NAMALWA (cell line): Measurements from ENCODE around the gene ENTHD1.
A peak's percentile ranks its signal among the peaks of the same experiment; 100 is the strongest.

ENCODE experiments used
- DNase-seq: peaks from one replicate; pipeline ENCODE4 v3.0.0-alpha.2; 2015; ENCODE audit warnings: low spot score

ENTHD1 gene, protein sequence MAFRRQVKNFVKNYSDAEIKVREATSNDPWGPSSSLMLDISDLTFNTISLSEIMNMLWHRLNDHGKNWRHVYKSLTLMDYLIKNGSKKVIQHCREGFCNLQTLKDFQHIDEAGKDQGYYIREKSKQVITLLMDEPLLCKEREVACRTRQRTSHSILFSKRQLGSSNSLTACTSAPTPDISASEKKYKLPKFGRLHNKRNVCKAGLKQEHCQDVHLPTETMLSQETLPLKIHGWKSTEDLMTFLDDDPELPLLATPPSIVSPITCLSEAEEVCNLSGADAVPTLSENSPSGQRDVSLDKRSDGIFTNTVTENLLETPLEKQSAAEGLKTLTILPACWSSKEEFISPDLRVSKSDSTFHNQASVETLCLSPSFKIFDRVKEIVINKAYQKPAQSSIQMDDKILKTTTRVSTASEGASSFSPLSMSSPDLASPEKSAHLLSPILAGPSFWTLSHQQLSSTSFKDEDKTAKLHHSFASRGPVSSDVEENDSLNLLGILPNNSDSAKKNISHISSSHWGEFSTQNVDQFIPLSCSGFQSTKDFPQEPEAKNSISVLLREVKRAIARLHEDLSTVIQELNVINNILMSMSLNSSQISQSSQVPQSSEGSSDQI

DNA sequence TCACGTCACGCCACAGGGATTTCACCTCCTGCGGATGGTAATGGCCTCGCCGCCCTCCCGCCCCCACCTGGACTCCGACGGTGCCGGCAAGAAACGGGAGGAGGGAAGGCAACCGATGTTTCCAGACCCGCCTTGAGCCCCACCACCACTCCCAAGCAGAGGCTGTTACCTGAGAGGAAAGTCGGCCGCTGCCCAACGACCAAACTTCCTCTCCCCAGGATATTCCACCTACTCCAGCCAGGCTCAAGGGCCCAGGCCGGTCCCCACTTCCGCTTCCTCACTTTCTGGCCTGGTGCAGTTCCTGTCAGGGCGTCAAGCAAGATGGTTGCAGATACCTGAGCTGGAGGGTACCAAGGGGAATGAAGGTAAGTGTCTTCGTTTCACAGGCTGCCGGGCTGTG, at the start of gene ENTHD1:
ENTHD1 (minus strand) TSS at position 235 of the 400 bp plus-strand sequence. CDS start 6,012 bp downstream, outside the sequence.
- no peak for DNase-seq

DNA sequence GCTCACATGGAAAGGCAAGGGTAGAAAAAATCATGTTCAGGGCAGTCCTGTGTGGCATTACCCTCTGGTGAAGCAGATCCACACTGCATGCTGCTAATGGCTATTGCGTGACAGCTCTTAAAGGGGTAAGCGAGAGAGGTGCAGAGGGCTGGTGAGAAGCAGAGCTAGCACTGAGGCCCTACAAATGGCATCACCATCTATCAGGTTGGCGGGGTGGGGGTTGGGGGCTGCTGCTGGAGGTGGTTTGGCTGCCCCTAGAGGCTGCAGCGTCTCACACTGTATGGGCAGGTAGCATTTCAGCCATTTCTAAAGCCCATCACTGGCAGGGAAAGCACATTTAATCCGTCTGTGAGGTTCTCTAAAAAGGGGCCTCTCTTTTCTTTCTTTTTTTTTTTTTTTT, 49.8 kb upstream of the ENTHD1 start:
- peak; percentile 26 for DNase-seq

DNA sequence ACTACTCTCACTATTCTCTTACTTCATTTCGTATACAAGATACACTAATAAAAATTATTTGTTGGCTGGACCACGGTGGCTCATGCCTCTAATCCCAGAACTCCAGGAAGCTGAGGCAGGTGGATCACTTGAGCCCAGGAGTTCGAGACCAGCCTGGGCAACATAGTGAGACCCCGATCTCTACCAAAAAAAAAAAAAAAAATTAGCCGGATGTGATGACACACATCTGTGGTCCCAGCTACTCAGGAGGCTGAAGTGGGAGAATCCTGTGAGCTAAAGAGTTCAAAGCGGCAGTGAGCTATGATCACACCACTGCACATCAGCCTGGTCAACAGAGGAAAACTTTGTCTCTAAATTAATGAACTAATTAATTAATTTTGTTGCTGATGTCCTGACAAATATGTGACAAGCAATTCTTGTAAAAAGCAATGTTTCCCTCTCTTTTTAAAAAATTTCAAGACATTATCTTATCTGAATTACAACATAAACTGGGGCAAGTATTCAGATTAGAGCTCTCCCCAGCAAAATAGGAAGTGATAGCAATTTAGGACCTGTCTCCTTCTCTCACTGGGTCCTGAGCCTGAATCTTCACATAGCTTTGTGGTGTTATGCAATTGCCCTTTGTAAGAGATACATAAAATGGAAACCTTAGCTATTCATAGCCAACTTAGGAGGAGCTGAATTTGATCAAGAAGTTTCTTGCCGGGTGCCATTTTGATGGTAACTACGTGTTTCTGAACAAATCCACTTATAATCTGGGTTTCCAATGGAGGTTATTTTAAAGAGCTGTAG, 49.1 kb upstream of the ENTHD1 start:
- no peak for DNase-seq

DNA sequence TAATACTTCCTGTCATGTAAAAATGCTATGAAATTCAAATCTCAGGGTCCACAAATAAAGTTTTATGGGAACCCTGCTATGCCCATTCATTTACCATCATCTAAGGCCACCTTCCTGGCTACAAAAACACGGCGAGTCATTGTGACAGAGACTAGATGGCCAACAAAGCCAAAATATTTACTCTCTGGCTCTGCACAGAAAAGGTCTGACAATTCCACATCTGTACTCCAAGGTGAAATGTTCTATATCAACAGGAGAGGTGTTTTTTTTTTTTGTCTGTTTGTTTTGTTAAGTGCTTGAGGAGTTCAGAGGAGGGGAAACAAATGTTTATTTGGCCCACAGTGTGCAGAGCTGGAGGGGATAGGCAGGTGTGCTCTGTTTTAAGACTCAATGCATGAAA, 48.0 kb upstream of the ENTHD1 start:
- DNase-seq, result no peak

DNA sequence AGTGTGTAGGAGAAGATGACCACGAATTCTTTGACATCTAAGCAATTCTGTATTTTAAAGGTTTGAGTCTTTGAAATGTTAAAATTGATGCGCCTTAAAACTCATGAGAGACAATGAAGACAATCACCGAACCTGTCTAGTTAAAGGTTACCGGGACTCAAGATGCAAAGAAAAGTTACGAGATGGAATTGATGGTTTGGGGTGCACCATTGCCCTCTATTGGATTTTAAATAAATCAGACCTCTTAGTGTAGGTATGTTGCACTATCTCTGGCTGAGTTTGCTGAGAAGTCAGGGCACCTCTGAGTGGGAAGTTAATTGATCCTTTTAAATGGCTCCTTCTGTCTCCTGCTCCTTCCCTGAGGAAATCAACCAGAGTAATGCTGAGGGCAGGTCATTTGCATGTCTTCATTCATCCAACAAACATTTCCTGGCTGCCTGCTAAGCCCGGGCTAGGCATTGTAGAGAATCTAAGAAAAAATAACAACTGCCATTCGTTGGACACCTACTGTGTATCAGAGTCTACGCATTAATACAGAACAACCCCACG, 47.3 kb upstream of the ENTHD1 start:
- peak; percentile 43 for DNase-seq

DNA sequence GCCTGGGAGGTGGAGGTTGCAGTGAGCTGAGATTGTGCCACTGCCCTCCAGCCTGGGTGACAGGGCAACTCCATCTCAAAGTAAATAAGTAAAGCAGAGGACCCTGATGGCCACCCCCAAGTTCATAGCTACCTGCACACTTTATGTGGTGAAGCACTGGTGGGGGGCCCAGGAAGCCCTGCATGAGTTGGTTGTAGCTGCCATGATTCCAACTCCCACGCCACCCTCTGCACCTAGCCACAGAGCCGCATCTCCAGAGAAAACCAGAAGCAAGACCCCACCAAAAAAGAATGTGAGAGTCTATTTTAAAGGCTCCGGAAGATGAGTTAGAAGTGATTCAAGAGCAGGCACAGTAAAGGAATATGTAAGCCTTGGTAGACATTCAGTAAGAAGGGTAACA, 46.3 kb upstream of the ENTHD1 start:
- DNase-seq, result no peak

DNA sequence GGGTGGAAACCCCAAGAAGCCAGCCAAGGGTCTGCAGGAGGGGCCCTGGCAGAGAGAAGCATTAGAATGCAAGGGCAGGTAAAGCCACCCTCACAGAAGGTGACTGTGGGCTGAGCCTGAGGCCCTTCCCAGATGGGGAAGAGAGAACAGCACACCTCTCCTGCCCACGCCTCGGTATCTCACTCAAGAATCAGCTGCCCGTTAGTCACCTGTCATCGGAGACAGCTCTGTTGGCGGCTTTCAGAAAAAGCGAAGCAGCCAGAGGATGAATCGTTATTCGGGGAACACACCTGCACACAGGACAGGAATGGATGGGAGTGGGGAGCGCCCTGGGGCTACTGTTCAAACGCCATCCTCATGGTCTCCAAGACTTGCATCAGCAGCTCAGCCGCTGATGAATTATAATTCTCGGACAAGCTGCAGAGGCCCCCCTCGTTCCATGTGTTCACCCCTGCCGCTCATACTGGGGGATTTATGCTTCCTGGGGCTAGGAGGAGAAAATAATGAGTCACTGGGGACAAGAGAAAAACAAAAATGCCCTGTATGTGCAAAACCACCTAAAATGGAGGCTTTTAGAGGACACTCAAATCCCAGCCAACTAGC, 45.0 kb upstream of the ENTHD1 start:
- no peak for DNase-seq

DNA sequence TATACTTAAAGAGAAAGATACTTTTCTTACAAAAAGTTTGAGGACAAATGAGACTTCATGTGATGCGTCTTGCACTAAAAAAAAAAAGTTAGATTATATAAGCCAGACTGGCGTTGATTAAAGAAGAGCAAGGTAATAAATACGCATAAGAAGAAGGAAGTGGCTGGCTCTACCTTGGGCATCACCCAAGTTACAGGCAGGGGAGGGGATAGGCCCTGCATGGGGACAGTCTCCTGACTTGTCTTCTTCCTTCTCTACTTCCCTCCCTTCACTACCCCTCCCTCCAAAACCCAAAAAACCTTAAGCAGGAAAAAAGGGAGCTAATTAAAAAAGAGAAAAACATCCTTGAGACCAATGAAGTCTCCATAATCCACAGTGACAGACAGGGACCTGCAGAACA, 44.3 kb upstream of the ENTHD1 start:
- no peak for DNase-seq

DNA sequence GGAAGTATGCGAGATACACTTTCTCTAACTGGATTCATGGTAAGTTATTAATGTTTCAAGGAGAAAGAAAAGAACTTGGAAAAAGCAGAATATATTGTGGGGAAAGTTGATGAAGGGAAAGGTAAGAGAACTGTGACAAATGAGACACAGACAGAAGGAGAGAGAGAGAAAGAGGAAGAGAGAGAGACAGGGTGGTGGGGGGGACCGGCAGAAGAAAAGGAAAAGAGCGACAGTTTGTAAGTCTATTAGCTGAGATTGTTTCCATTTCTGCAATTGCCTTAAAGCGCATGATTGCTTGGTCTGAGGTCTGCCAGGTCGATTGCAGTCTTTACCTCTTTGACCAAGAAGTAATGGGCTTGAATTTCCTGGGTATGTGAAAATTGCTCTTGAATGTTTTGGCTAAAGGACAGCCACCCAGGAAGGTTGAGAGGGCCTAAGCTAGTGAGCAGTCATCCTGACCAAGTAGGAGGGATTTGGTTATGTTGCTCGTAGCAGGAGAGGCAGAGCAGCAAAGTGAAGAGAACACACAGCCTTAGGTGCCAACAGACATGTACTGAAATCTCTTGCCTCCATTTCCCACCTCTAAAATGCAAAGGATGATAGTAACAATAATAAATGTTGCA, 43.1 kb upstream of the ENTHD1 start:
- no peak for DNase-seq

DNA sequence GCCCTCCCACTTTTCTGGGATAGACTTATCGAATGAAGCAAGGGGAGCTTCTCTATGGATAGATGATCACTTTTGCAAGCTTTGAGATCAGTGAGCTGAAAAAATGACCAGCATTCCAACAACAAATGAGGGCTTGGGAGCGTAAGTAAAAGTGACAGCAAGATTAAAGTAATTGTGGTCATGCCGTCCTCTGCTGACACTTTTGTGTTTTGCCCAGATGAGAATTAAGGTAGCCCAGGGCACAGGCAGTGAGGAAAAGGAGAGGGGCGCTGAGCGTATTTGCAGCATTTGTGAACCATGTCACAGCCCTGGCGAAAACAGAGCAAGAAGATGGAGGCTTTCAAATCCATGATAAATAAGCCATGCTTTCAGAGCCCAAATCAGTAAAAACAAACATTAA, 42.1 kb upstream of the ENTHD1 start:
- DNase-seq, result no peak

DNA sequence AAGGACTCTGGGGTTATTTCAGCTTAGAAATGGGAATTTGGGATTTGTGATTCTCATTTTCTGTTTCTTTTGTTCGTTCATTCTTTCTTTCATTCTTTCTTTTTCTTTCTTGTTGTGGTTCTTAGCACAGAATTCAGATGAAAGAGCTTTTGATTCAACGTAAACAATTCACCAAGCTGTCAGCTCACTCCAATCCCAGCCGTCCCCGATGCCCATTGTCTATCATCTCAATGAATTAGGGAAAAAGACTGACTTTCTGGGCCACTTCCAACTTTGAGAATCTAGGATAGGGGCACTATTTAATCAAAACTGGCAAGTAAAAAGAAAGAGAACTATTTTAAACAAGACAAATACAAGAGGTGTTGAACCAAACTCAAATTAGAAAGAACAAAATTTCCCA, 41.6 kb upstream of the ENTHD1 start:
- DNase-seq, result no peak

DNA sequence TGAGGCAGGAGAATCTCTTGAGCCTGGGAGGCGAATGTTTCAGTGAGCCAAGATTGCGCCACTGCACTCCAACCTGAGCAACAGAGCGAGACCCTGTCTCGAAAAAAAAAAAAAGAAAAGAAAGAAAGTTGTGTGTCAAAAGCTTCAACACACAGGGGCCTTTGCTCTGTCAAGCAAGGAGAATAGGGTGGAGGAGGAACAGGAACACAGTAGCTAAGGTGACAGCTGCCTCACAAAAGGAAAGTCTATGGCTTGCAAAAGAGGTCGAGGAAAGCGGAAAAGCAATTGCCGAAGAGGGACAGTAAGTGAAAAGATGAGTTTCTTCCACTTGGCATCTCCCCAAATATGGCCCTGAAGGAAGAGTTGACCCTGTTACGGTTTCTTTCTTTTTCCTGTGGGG, 40.2 kb upstream of the ENTHD1 start:
- no peak for DNase-seq

DNA sequence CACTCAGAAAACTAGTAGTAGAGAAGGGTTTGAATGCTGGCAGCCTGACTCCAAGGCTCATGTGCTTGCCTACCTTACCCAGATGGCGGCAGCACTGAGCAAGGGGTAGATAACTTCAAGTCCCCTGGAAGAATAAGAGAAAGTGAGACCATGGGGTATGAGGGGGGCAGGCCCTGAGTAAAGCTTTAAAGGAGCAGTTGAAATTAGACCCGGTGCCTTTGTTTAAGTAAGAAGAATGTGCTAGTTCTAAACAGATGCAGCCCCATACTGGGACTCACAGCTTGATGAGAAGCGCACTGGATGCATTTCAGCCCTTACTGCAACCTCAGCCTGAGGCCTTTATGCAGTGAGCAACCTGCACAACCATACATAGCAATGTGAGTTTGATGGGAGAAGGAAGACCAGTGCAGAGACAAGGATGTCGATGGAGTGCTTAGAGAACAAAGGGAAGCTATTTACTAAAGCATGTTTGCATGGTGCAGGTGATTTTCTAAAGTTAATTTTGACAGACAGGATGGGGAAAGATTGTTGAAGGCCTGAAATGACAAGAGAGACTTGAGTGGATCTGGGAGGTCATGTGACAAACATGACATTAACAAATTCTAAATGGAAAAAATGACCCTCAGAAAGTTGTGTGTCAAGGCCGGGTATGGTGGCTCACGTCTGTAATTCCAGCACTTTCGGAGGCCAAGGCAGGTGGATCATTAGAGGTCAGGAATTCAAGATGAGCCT, 39.5 kb upstream of the ENTHD1 start:
- DNase-seq, result peak; percentile 75

DNA sequence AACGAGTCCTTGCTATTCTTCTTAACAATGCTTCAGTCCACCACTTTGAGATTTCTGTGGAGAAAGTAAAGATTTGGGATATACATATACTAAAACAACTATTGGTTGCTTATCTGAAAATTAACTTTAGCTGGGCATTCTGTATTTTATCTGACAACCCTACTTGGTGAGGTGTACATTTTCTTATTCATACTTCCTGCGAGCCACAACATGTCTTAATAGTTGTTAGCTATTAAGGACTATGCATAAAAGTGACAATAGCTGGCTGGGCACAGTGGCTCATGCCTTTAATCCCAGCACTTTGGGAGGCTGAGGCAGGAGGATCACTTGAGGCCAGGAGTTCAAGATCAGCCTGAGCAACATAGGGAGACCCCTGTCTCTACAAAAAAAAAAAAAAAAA, 38.6 kb upstream of the ENTHD1 start:
- no peak for DNase-seq

DNA sequence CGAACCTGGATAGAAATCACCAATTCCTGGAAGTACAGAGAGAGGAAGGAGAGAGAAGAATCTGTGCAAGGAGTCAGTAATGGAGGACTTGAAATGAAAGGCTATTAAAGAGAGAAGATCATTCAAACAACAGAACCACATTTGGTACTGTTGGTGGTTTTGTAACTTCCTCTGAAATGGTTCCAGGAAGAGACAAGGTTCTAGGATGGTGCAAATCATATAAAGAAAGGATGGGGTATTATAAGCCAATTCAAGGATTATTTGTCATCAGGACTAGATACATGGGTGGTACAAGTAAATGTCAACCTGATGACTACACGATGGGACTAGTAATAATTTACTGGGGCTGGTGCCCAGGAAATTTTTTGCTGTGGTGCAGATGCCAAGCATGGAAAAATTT, 37.7 kb upstream of the ENTHD1 start:
- DNase-seq, result no peak

DNA sequence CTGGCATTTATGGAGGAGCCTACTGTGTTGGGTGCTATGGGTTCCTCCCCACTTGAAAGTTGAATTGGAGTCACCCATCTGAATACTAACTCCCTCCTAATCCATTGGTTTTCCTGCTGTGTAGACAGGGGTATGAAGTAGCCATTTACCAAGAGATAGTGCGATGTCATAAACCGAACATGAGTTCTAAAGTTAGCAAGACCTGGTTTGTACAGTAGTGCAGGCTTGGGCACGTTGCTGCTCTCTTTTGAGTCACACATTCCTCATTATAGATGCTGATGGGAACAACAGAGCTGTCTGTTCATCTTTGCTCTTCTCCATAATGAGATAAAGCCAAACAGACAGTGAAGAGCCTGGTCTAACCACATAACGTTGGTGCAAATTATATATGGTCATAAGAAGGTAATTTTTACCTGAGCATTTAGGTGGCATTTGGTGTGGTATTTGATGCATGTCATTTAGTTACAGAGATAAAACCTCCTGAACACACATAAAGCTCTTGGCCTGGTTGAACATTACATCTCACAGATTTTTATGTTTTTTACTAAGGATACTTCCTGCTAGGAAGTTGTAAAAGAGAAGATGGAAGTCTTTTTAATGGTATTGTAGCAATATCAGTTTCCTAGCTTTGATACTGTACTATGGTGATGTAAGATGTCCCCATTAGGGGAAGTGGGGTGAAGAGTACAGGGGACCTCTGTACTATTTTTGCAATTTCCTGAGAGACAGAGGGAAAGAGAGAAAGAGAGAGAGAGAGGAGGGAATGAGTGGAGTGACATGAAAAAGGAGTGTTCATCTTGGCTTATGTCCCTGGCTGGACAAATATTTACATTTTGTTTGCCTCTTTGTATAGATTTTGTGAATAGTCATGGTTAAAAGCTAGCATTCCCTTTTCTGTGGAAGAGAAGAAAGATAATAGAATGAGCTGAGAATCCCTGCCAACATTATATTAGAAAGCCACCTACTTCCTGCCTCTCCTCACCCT, 35.3 kb upstream of the ENTHD1 start:
- DNase-seq, result no peak

DNA sequence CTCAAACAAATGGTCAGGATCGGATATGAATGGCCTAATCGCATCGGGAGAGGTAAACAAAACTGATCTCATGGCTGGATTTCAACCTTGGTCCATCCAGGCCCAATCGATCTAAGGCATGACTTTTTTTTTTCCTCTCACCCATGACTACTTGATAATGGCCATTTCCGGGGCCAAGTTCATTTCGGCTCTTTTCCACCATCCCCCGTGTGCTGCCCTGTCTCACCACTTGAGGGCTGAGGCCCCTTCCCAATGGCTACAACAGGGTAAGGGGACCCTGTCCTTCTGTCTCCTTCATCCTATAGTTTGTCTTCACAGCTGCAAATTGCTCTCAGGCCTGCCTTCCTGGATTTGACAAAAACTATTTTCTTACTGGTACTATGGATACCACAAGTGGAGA, 34.0 kb upstream of the ENTHD1 start:
- DNase-seq, result no peak

DNA sequence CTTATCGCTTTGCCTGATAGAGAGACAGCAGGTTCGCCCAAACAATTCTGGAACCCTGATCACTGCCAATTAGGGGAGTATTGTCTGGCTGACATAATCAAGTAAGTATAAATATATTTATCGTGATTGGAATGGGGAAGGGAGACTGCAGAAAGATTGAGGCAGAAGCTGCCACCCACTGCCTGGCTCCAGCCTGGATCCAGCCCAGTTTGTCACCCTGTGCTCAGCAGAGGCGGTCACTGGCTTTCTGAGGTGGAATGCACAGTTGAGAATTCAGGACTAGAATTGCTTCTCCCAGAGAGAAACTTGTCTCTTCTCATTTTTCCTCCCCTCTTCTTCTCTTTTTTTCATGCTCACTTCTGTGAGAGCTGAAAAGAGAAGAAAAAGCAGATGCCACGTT, 33.2 kb upstream of the ENTHD1 start:
- no peak for DNase-seq

DNA sequence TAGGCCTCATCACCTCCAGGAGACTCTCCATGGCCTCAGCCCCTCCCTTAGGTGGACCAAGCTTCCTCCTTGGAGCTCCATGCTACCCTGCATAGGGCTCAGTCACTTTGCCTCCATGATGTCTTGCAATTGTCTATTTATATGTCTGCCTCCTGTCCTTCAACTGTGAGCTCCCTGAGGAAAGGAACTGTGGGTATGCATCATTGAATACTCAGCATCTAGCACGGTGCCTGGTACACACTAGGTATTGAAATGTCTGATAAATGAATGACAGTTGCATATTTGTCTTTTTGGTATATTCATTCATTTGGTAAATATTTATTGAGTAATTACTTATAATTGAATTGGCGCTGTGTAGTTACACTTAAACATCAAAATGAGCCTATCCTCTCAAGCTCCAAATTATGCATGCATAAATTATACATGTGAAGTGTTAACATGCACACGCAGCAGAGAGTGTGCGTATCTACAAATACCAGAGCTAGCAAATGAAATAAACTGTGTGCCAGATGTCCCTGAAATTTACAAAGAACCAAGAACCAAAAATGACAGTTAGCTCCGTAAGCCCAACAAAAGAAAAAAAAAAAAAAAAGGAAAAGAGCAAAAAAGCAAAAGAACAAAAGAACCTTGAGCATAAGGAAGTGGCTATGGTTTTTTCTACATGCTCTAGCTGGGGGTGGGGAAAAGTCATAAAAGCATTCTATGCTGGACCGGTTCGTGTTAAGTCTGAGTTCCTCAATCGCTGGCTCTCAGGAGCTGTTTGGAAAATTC, 32.5 kb upstream of the ENTHD1 start:
- DNase-seq, result no peak
